ENCODE data around the gene MYO3A.

MYO3A gene

DNA sequence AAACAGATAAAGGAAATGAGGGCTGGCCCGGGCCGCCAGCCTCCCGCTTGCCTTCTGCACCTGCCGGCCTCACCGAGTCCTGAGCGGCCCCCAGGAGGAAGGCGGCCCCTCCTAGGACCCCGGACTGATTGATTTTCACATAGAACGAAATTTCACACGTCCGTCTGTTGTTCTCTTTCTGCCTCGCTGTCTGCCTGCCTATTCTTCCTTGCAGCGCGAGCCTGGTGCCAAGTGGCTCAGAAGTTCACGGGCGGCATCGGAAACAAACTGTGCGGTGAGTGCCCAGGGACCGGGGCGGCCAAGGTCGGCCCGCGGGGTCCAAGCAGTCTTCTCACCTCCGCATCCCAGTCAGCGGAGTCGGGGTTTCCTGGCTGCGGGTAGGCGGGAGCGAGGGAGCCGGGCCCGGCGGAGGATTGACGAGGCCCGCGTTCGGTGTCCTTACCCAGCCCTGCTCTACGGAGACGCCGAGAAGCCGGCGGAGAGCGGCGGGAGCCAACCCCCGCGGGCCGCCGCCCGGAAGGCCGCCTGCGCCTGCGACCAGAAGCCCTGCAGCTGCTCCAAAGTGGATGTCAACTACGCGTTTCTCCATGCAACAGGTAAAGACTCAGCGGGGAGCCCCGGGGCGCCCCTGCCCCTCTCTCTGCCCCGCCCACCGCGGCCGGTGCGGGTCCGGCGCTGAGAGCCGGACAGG is 283.5 kb downstream of the MYO3A start:
- Histone ChIP-seq H3K4me3 (ENCODE audit: low read length) (no peak overlapping the region), H3K36me3 (ENCODE audit: control insufficient read depth, insufficient read depth, low read length) (no peaks in the 10 kb centered on the region), H3K4me1 (ENCODE audit: control insufficient read depth, insufficient read depth, low read length) (peaks cover 3% of the 10 kb centered on the region), H3K27me3 (ENCODE audit: control insufficient read depth, insufficient read depth, low read length) (peaks cover 96% of the 10 kb centered on the region), H3K9ac (ENCODE audit: low read length) (no peak overlapping the region), H3K9me3 (ENCODE audit: control insufficient read depth, low read length) (no peaks in the 10 kb centered on the region)

DNA sequence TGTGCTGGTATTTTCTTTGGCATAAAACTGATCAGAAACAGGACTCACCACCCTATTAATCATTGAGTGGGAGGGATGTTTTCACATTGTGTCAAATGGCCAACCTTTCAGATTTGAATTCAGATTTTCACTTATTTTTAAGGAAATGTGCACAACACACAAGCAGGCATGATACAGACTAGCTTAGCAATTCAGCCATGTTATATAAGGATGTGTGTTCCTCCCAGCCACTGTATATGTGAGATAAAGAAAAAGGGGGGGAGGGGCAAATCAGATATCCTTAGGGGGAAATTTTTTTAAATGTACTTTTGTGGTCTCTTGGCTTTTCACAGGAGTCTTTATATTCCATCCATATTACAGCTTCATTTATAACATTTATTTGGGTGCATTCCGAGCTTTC is 285.6 kb downstream of the MYO3A start:
- H3K36me3 ChIP-seq (ENCODE audit: control insufficient read depth, insufficient read depth, low read length) = no peaks in the 10 kb centered on the region
- no peak overlapping the region for H3K4me3 ChIP-seq (ENCODE audit: low read length)
- H3K9ac ChIP-seq (ENCODE audit: low read length) = no peak overlapping the region
- no peaks in the 10 kb centered on the region for H3K9me3 ChIP-seq (ENCODE audit: control insufficient read depth, low read length)
- peaks cover 81% of the 10 kb centered on the region for H3K27me3 ChIP-seq (ENCODE audit: control insufficient read depth, insufficient read depth, low read length)
- peaks cover 3% of the 10 kb centered on the region for H3K4me1 ChIP-seq (ENCODE audit: control insufficient read depth, insufficient read depth, low read length)

DNA sequence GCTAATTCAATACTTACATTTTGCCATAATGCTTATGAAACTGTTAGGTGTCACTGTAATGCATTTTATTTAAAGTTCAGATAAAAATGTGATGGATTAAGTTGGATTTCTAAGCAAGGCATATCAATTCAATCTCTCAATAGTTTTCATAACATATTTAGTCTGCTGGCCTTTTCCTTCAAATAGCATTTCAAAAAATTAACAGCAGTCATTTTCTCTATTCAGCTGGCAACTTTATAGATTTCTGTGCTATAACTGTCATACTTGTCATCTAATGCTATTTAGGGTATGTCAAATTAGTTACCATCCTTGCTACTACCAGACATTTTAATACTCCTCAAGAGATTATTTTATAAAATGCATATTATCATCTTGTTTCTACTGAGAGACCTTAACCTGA is 286.9 kb downstream of the MYO3A start:
- Histone ChIP-seq H3K27me3 (ENCODE audit: control insufficient read depth, insufficient read depth, low read length) (peaks cover 75% of the 10 kb centered on the region), H3K9me3 (ENCODE audit: control insufficient read depth, low read length) (no peaks in the 10 kb centered on the region), H3K9ac (ENCODE audit: low read length) (no peak overlapping the region), H3K36me3 (ENCODE audit: control insufficient read depth, insufficient read depth, low read length) (no peaks in the 10 kb centered on the region), H3K4me3 (ENCODE audit: low read length) (no peak overlapping the region), H3K4me1 (ENCODE audit: control insufficient read depth, insufficient read depth, low read length) (peaks cover 3% of the 10 kb centered on the region)

DNA sequence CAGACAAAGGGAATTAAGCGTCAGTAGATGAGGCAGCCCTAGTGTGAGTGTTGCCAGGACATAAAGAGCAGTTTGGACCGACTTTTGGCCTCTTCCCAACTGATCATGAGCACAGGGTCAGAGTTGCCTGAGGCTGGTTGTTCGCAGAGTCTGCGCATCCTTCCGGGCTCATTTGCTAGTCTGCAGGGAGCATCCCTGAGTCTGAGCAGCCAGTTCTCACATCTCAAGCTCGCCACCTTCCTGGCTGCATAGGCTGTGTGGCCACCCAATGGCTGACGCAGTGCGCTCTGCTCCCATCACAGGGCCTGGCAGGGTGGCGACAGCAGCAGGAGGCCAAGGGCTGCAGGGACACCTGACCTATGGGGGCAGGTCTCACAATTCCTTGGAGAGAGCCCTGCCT is 287.5 kb downstream of the MYO3A start:
- no peaks in the 10 kb centered on the region for H3K36me3 ChIP-seq (ENCODE audit: control insufficient read depth, insufficient read depth, low read length)
- no peak overlapping the region for H3K4me3 ChIP-seq (ENCODE audit: low read length)
- peaks cover 3% of the 10 kb centered on the region for H3K4me1 ChIP-seq (ENCODE audit: control insufficient read depth, insufficient read depth, low read length)
- H3K9ac ChIP-seq (ENCODE audit: low read length) = no peak overlapping the region
- peaks cover 69% of the 10 kb centered on the region for H3K27me3 ChIP-seq (ENCODE audit: control insufficient read depth, insufficient read depth, low read length)
- H3K9me3 ChIP-seq (ENCODE audit: control insufficient read depth, low read length) = no peaks in the 10 kb centered on the region

DNA sequence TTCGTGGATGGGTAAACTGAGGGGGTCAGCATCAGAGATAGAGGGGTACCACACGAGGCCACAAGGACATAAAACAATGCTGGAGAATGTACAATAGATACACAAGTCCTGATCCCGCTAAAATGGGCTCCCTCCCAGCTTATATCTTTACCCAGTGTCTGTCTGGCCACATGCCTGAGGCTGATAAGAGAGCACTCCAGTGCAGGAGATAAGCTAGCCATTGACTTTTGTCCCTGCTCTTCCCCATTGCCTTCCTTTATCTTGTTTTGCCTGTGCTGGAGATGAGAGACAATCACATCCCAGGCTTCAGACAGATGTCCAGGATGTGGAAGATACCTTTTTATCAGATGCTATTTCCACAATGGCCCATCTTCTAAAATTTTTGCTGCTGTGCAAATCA is 288.5 kb downstream of the MYO3A start:
- H3K9ac ChIP-seq (ENCODE audit: low read length) = no peak overlapping the region
- H3K36me3 ChIP-seq (ENCODE audit: control insufficient read depth, insufficient read depth, low read length) = no peaks in the 10 kb centered on the region
- peaks cover 58% of the 10 kb centered on the region for H3K27me3 ChIP-seq (ENCODE audit: control insufficient read depth, insufficient read depth, low read length)
- H3K4me3 ChIP-seq (ENCODE audit: low read length) = no peak overlapping the region
- peaks cover 3% of the 10 kb centered on the region for H3K4me1 ChIP-seq (ENCODE audit: control insufficient read depth, insufficient read depth, low read length)
- no peaks in the 10 kb centered on the region for H3K9me3 ChIP-seq (ENCODE audit: control insufficient read depth, low read length)

DNA sequence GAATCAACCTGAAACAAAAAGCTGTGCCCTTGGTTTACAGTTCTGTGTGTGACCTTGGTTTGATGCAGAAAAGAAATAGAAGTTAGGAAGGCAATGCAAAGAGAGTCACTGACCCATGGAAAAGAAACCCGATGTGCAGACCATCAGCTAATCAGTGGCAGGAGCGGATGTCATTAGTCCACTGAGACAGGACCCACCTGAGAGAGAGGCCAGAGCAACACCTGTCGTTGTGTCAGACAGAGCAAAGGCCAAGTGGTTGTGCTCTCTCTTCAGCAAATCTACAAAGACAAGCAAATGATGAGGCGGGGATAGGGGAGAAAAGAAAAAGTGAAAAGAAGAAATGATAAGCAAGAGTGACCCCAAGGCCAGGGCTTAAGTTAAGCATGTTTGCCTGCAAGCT is 291.3 kb downstream of the MYO3A start:
- no peak overlapping the region for H3K4me3 ChIP-seq (ENCODE audit: low read length)
- no peaks in the 10 kb centered on the region for H3K4me1 ChIP-seq (ENCODE audit: control insufficient read depth, insufficient read depth, low read length)
- no peaks in the 10 kb centered on the region for H3K9me3 ChIP-seq (ENCODE audit: control insufficient read depth, low read length)
- H3K9ac ChIP-seq (ENCODE audit: low read length) = no peak overlapping the region
- peaks cover 36% of the 10 kb centered on the region for H3K27me3 ChIP-seq (ENCODE audit: control insufficient read depth, insufficient read depth, low read length)
- H3K36me3 ChIP-seq (ENCODE audit: control insufficient read depth, insufficient read depth, low read length) = no peaks in the 10 kb centered on the region

DNA sequence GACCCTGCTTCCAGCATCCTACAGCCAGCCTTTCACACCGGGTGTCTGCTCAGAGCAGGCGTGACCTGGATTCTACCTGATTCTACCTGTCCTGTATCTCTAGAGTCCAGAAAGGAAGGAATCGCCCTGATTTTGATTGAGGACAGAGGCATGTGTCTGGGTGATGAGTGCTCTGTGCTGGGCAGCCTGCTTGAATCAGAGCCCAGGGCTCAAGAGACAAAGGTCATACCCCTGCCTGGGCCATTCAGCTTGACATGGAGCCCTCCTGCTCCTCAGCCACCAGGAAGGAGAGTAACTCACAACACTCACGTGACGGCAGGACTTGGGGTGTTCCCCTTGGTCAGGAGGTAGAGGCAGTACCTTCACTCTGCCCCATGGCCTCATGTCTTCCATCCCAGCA is 293.8 kb downstream of the MYO3A start:
- H3K9ac ChIP-seq (ENCODE audit: low read length) = no peak overlapping the region
- no peaks in the 10 kb centered on the region for H3K4me1 ChIP-seq (ENCODE audit: control insufficient read depth, insufficient read depth, low read length)
- H3K4me3 ChIP-seq (ENCODE audit: low read length) = no peak overlapping the region
- no peaks in the 10 kb centered on the region for H3K9me3 ChIP-seq (ENCODE audit: control insufficient read depth, low read length)
- H3K36me3 ChIP-seq (ENCODE audit: control insufficient read depth, insufficient read depth, low read length) = no peaks in the 10 kb centered on the region
- peaks cover 12% of the 10 kb centered on the region for H3K27me3 ChIP-seq (ENCODE audit: control insufficient read depth, insufficient read depth, low read length)

DNA sequence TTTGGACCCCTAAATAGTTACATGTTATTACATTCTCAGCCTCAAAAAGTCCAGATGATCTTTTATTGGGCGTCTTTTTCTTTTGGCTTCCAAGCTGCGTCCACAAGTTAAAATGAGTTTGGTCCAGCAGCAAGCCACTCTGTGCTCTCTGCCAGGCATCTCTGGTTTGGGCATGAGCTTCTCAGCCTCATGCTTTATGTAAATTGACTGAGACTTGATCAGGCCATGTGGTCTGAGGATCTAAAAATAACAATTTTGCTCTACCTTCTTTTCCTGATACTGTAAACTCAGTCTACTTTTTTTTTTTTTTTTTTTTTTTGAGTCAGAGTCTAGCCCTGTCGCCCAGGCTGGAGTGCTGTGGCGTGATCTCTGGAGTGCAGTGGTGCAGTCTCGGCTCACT is 298.1 kb downstream of the MYO3A start:
- peaks cover 3% of the 10 kb centered on the region for H3K27me3 ChIP-seq (ENCODE audit: control insufficient read depth, insufficient read depth, low read length)
- no peak overlapping the region for H3K9ac ChIP-seq (ENCODE audit: low read length)
- no peaks in the 10 kb centered on the region for H3K4me1 ChIP-seq (ENCODE audit: control insufficient read depth, insufficient read depth, low read length)
- H3K4me3 ChIP-seq (ENCODE audit: low read length) = no peak overlapping the region
- H3K36me3 ChIP-seq (ENCODE audit: control insufficient read depth, insufficient read depth, low read length) = no peaks in the 10 kb centered on the region
- no peaks in the 10 kb centered on the region for H3K9me3 ChIP-seq (ENCODE audit: control insufficient read depth, low read length)

DNA sequence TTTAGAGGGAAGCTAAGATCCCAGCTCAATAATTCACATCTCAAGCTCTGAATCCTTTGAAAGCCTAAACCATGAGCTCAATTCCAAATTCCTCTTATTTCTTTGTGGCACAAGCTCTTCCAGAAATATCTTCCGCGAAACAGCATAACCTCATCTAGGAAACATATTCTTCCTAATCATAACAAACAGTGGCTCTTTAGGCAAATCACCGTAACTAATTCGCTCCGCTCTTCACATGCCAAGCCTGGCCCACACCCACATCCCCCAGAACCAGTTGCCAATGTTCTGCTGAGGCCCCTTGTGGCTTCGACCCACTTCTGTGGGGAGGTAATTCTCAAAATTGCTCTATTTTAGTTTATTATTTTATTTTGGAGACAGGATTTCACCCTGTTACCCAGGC is 301.7 kb downstream of the MYO3A start:
- Histone ChIP-seq H3K9me3 (ENCODE audit: control insufficient read depth, low read length) (no peaks in the 10 kb centered on the region), H3K27me3 (ENCODE audit: control insufficient read depth, insufficient read depth, low read length) (no peaks in the 10 kb centered on the region), H3K36me3 (ENCODE audit: control insufficient read depth, insufficient read depth, low read length) (no peaks in the 10 kb centered on the region), H3K4me3 (ENCODE audit: low read length) (no peak overlapping the region), H3K9ac (ENCODE audit: low read length) (no peak overlapping the region), H3K4me1 (ENCODE audit: control insufficient read depth, insufficient read depth, low read length) (no peaks in the 10 kb centered on the region)

DNA sequence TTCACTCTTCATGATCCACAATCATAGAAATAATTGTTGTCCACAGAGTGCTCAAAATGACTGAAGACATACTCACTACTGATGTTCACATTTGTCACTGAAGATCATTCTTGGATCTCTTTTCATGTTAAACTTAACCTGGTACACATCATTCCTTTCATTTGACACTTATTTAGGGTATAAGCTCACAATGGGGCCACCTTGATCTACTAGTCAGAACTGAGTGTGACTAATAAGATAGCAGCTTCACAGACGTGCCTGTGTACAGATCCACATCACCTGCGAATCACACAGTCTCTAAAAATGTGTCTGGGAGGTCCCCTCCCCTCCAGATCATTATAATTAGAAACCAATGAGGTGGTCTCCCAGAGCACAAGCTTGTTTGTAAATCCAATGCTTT is 304.3 kb downstream of the MYO3A start:
- peaks cover 2% of the 10 kb centered on the region for H3K27me3 ChIP-seq (ENCODE audit: control insufficient read depth, insufficient read depth, low read length)
- no peak overlapping the region for H3K4me3 ChIP-seq (ENCODE audit: low read length)
- no peaks in the 10 kb centered on the region for H3K36me3 ChIP-seq (ENCODE audit: control insufficient read depth, insufficient read depth, low read length)
- H3K9me3 ChIP-seq (ENCODE audit: control insufficient read depth, low read length) = no peaks in the 10 kb centered on the region
- no peaks in the 10 kb centered on the region for H3K4me1 ChIP-seq (ENCODE audit: control insufficient read depth, insufficient read depth, low read length)
- H3K9ac ChIP-seq (ENCODE audit: low read length) = no peak overlapping the region

DNA sequence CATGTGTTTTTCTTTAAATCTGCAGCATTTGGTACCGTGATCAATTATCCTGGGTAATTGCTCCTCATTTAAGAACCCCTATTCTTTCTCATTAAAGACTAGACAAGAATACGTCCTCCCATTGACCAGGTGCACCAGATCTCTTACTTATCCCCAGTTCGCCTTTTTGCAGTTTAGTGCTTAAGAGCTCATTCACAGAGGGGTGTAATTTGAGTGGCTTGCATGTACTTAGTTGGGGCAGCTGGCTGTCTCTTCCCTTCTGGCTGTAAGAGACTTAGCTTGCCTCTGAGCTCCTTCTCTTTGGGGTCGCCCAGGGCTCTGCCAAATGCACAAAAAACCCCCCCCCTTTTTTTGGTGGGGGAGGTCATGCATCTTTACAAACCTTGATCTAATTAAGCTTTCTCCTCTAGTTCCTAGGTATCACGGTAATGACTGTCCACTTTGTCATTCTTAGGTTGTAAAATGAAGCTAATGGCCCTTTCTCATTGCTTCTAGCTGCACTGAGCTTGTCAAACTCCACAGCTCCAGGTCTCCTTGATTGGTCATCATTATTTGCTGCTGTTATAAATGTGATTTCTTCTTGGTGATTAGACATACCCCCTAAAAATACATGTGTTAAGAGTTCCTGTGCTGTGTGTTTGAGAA is 308.8 kb downstream of the MYO3A start:
- H3K36me3 ChIP-seq (ENCODE audit: control insufficient read depth, insufficient read depth, low read length) = no peaks in the 10 kb centered on the region
- H3K27me3 ChIP-seq (ENCODE audit: control insufficient read depth, insufficient read depth, low read length) = peaks cover 3% of the 10 kb centered on the region
- H3K9me3 ChIP-seq (ENCODE audit: control insufficient read depth, low read length) = no peaks in the 10 kb centered on the region
- no peak overlapping the region for H3K4me3 ChIP-seq (ENCODE audit: low read length)
- H3K9ac ChIP-seq (ENCODE audit: low read length) = no peak overlapping the region
- no peaks in the 10 kb centered on the region for H3K4me1 ChIP-seq (ENCODE audit: control insufficient read depth, insufficient read depth, low read length)

DNA sequence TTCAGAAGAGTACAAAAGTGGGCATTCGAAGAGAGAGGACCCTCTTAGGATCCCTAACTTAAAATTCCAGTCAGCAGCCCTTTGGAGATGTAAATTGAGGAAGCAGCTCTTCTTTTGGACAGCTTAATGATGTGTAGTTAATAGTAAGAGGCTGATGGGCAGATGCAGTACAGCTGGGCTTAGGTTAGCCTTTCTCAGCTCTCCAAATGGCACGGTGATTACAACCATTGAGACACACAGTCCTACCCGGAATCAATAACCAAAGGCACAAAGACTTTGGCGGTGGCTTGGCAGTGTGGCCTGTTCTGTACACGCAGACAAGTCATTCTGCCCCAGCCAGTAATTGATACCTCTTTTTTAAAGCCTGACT is 309.3 kb downstream of the MYO3A start:
- peaks cover 3% of the 10 kb centered on the region for H3K27me3 ChIP-seq (ENCODE audit: control insufficient read depth, insufficient read depth, low read length)
- no peaks in the 10 kb centered on the region for H3K4me1 ChIP-seq (ENCODE audit: control insufficient read depth, insufficient read depth, low read length)
- no peaks in the 10 kb centered on the region for H3K9me3 ChIP-seq (ENCODE audit: control insufficient read depth, low read length)
- H3K36me3 ChIP-seq (ENCODE audit: control insufficient read depth, insufficient read depth, low read length) = no peaks in the 10 kb centered on the region
- H3K4me3 ChIP-seq (ENCODE audit: low read length) = no peak overlapping the region
- no peak overlapping the region for H3K9ac ChIP-seq (ENCODE audit: low read length)

DNA sequence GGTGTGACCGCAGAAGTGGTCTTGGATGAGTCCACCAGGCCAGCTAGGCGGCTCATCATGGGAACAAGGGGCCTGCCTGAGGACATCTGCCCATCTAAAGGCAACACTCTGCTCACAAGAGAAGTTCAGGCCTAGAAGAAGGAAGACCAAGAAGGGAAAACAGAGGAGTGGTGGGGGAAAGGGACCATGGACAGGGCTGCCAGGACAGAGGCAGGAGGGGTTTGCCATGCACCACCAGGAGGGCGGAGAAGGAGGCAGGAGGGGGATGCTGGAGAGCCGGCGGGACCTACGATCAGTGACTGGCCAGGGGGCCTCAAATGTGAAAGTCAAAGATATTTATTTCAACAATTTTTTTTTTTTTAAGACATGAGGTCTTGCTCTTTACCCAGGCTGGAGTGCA is 315.7 kb downstream of the MYO3A start:
- H3K4me3 ChIP-seq (ENCODE audit: low read length) = no peak overlapping the region
- H3K4me1 ChIP-seq (ENCODE audit: control insufficient read depth, insufficient read depth, low read length) = no peaks in the 10 kb centered on the region
- H3K9me3 ChIP-seq (ENCODE audit: control insufficient read depth, low read length) = no peaks in the 10 kb centered on the region
- H3K9ac ChIP-seq (ENCODE audit: low read length) = no peak overlapping the region
- H3K36me3 ChIP-seq (ENCODE audit: control insufficient read depth, insufficient read depth, low read length) = no peaks in the 10 kb centered on the region
- no peaks in the 10 kb centered on the region for H3K27me3 ChIP-seq (ENCODE audit: control insufficient read depth, insufficient read depth, low read length)
